Dermis blood vessel endothelial cell (primary cell): ENCODE measurements around the gene TEX36. TPM values are rescaled to one million over a fixed set of nuclear protein-coding genes. Genes with fewer than 3 reads are reported as not detected.
"Not testable (repeated sequence)": the region's sequence is repeated elsewhere in the genome, so short reads cannot be mapped to it uniquely, and the experiment has no call there.

Experiments used
- DNase-seq: peaks from one replicate; pipeline ENCODE4 v3.0.0; 2010
- total RNA-seq: library from RNA; depleted of rRNA; stranded (reverse); fragments of >200 nt; gene quantifications from 2 replicates; pipeline ENCODE4 v1.2.3, GENCODE V29; 2014

TEX36 gene, protein sequence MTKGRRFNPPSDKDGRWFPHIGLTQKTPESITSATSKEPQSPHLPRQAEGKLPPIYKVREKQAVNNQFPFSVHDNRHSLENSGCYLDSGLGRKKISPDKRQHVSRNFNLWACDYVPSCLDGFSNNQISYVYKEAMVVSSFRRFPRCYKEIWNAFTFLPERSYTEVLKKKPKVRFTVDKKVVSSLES
- not detected in 2 replicates for total RNA-seq

DNA sequence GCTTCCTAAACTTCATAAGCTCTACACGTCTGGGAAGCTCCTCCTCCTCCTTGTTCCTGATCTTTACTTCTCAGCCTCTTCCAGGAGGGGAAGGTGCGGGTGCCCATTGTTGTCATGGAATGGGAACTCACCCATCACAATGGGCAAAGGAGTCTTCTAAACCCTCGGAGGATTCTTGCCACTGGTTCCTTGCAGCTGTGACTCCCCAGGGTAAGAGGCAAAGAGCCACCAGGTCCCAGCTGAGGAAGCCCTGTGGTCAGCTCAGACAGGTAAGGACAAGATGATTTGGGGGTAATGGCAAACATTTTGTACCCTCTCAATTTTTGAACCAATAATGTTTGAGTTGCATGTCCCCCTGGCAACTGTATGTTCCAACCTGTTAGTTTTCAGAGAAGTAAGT, at the start of gene TEX36:
TSS of gene TEX36 (minus strand) at position 101 of the 400 bp plus-strand sequence. CDS start 174 bp downstream, outside the sequence.
- DNase-seq: no peak

DNA sequence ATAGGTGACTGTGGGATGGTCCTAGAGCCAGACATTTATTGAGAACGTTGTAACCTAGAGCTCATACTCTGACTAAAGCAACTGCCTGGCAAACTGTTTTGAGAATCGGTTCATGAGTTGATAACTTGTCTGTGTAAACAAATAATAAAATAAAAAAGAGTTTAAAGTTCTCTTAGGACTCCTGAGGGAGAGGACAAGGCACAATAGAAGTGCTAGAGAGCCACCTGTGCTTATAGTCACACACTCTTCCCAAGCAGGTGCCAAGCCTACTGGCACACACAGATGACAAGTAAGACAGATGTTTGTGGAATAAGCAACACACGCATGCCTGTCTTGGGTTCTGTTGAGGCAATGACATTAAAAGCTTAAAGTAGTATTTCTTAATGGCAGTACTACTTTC, 44.5 kb upstream of the TEX36 start:
- DNase-seq: no peak

DNA sequence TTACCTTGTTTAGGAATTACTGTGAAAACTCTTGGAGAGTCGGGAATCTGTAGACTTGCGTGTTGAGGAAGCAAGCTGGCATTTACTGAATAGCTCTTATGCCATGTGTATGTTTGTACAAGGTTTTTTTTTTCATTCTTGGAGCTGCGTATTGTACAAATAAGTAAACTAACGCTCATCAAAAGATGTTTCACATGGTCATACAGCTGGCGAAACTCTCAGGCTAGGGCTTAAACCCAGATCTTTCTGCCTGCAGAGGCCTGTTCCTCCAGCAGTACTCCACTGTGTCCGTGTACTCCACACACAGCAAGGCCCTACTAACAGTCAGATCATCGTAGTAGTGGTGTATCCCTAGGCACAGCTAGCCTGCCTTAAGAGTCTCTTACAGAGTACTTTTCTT, 44.0 kb upstream of the TEX36 start:
- no peak for DNase-seq

- DNase-seq: peak; percentile 84
These were observed 39.8 kb upstream of the TEX36 start for GRCh38 chr10:125722811-125723210.

GRCh38 chr10:125721035-125721434, 38.1 kb upstream of the TEX36 start:
- no peak for DNase-seq

- no peak for DNase-seq
These were observed 37.0 kb upstream of the TEX36 start for GRCh38 chr10:125720002-125720382.

- DNase-seq: peak; percentile 99
These were observed 36.4 kb upstream of the TEX36 start, which contains the start of gene EDRF1 for GRCh38 chr10:125719173-125720001. Gene EDRF1 (plus strand): TSS chr10:125719709. CDS start chr10:125719808, 99 bp downstream.

DNA sequence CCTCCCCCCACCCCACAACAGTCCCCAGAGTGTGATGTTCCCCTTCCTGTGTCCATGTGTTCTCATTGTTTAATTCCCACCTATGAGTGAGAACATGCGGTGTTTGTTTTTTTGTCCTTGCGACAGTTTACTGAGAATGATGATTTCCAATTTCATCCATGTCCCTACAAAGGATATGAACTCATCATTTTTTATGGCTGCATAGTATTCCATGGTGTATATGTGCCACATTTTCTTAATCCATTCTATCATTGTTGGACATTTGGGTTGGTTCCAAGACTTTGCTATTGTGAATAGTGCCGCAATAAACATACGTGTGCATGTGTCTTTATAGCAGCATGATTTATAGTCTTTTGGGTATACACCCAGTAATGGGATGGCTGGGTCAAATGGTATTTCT, 31.8 kb upstream of the TEX36 start:
- not testable (repeated sequence) for DNase-seq

- DNase-seq: no peak
These were observed 28.3 kb upstream of the TEX36 start for GRCh38 chr10:125711110-125711750.

DNA sequence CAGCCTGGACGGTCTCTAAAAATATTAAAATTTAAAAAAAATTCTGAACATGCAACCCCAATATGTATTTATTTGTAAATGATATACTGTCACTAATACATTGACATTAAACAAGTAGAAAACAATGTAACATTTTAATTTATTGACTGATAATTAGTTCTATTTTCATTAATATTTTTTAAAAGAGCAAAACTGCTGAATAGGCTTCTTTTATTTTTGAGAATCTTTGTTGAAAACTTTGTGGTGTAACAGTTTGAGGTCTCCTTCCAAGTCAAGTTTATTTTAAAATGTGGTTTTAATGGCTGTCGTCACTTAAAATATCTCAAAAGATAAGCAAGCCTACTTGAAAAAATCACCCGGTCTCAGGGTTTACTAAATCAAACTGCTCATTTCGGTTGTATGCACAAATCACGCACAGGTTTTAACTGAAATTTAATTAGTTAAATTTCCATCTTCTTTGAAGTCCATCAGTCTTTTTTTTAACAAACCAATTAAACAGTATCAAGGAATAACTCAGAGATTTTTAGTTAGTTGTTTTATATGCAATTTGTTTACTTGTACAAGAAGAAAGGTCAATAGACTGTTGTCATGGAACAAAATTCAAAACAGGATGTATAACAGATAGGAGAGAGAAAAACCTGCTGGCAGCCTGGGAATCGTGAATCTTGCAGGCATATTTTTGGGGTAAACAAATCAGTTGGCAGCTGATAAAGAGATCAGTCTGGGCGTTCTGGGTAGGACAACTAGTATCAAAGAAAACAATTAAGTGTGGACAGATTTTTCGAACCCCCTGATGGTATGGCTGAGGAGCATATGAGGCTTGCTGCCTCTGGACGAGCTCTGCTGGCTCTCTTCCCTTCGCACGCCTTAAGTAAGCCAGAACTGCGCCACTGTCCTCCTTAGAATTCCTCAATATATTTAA, 26.9 kb upstream of the TEX36 start:
- no peak for DNase-seq

DNA sequence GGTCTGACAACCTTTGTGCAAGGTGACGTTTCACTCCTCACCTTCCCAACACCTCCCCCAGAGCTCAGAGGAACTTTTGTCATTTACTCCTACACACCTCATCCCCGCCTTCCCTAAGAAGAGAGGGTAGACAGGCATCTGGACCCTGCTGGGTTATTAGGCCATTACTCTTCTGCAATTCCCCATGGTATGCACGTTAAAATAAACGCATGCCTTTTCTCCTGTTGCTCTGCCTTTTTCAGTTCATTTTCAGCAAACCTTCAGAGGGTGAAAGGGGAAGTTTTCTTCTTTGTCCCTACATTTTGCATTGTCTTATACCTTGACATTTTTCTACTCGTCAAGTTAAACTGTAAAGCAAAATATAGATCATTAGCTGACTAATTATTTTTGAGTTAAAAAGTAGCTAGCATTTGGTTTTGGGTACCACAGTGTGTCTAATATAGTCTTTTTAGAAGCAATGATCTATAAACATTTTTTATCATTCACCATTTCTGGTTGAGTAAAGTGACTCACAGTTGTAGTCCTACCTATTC, 26.1 kb upstream of the TEX36 start:
- DNase-seq: no peak

GRCh38 chr10:125707541-125708468, 24.8 kb upstream of the TEX36 start:
- DNase-seq: peak; percentile 37

GRCh38 chr10:125700355-125700911, 17.5 kb upstream of the TEX36 start:
- DNase-seq: peak; percentile 44

GRCh38 chr10:125699562-125700143, 16.7 kb upstream of the TEX36 start:
- no peak for DNase-seq

GRCh38 chr10:125698481-125698998, 15.6 kb upstream of the TEX36 start:
- no peak for DNase-seq

DNA sequence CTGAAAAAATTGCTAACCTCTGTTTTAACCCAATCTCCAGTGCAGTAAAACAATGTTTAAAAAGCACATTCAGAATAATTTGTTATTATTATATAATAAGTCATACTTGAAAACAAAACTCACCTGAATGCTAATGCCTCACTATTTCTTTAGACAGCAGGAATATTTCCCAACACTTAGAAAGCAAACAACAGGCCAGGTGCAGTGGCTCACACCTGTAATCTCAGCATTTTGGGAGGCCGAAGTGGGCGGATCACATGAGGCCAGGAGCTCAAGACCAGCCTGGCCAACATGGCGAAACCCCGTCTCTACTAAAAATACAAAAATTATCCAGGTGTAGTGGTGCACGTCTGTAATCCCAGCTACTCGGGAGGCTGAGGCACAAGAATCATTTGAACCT, 13.9 kb upstream of the TEX36 start:
- not testable (repeated sequence) for DNase-seq

DNA sequence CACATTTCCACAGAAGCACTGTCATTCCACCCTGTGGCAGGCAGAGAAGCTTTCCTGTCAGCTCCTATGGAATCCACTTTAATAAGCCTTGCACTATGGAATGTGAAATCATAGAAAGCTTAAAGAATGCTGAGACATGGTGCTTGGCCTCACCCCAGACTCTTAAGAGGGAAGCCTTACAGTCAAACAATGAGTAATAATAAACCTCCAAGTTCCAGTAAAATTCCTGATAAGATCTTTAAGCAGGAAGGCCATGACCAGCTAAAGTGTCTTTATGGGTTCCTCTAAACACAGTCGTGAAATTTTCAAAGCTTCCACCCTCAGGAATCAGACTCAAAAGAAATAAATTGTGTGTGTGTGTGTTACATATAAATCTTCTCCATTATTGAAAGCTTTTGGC, 11.9 kb upstream of the TEX36 start:
- DNase-seq: peak; percentile 71

GRCh38 chr10:125693524-125693847, 10.5 kb upstream of the TEX36 start:
- no peak for DNase-seq

- no peak for DNase-seq
These were observed 9.9 kb upstream of the TEX36 start for GRCh38 chr10:125692601-125693523.
